ENCODE measurements around the gene TSNAXIP1.
A peak's percentile ranks its signal among the peaks of the same experiment; 100 is the strongest.
"Not testable (repeated sequence)": the region's sequence is repeated elsewhere in the genome, so short reads cannot be mapped to it uniquely, and the experiment has no call there.

Gene TSNAXIP1

DNA sequence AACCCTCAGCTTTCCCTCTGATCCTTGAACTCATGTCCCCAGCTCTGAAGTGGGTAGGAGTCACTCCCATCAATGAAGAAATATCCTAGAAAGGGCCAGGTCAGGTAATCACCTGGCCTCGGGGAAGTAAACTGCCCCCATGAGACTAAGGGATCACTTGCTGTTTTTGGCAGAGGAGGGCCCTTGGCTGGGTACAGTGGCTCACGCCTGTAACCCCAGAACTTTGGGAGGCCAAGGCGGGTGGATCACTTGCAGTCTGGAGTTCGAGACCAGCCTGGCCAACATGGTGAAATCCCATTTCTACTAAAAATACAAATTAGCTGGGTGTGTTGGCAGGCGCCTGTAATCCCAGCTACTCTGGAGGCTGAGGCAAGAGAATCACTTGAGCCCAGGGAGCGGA, 57.4 kb downstream of the TSNAXIP1 start:
- DNase-seq, result not testable (repeated sequence)

DNA sequence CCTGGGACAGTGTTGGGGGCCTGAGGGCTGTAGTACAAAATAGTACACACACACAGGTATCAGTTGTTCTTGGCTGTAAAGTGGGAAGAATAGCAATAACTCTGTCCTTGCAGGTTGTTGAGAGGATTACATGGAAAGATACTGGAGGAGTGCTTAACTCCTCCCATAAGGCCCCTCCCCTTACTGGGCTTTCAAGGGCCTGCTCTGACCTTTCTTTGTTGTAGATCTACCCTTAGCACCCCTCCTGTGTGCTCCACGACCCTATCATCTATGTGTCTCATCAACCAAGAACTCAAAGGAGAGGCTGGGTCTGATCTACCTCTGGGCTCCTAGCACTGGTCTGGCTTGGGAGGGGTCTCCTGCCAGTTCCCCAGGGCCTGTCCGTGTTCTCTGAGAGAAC, 57.9 kb downstream of the TSNAXIP1 start:
- DNase-seq, result no peak

DNA sequence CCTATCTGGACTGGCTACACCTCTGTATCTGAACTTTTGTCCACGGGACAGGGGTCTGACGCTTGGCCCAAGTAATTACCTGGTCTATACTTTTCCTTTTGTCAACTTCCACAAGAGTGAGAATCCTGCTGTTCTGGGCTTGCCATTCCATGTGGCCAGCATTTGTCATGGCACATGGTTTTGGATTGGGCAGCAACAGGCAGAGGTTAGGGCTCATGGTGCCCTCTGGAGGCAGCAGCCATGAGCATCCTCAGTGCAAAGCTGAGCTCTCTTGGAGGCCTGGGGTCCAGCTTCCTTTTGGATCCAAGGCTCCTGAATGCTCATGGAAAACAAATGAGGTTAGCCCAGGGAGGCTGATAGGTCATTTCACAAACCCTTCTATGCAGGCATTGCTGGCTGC, 58.6 kb downstream of the TSNAXIP1 start:
- no peak for DNase-seq

DNA sequence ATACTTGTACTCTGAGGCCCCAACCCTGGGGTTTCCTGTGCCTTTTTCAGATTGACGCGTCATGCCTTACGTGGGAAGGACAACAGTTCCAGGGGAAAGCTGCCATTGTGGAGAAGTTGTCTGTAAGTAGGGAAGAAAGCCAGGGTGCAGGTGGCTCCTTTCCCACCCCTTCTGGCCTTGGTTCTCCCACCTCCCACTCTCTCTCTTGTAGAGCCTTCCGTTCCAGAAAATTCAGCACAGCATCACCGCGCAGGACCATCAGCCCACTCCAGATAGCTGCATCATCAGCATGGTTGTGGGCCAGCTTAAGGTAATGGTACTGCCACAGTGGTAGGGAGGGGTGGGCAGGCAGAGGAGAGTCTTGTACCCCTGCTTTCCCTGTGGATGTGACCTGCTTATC, 61.6 kb downstream of the TSNAXIP1 start:
- DNase-seq, result no peak

- no peak for DNase-seq
Observed at GRCh38 chr16:67869653-67870052, 63.0 kb downstream of the TSNAXIP1 start.

DNA sequence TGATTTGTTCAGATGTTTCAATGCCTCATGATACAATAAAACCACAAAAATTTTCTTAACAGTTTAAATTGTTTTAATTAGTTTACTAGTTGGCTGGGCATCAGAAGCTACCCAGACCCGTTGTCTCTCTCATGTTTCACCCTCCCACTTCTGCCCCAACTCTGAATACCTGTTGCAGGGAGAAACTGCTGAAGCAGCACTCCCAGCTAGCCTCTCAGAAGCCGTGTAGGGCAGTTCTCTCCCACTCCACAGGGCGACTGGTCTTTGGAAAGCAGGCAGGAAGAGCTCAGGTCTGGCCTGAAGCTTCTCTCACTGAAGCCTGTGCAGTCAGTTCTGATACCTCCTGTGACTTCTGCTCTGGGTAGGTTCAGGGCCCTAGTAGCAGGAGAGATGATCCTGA, 64.6 kb downstream of the TSNAXIP1 start:
- no peak for DNase-seq

- no peak for DNase-seq
Observed at GRCh38 chr16:67872131-67872630, 65.5 kb downstream of the TSNAXIP1 start.

DNA sequence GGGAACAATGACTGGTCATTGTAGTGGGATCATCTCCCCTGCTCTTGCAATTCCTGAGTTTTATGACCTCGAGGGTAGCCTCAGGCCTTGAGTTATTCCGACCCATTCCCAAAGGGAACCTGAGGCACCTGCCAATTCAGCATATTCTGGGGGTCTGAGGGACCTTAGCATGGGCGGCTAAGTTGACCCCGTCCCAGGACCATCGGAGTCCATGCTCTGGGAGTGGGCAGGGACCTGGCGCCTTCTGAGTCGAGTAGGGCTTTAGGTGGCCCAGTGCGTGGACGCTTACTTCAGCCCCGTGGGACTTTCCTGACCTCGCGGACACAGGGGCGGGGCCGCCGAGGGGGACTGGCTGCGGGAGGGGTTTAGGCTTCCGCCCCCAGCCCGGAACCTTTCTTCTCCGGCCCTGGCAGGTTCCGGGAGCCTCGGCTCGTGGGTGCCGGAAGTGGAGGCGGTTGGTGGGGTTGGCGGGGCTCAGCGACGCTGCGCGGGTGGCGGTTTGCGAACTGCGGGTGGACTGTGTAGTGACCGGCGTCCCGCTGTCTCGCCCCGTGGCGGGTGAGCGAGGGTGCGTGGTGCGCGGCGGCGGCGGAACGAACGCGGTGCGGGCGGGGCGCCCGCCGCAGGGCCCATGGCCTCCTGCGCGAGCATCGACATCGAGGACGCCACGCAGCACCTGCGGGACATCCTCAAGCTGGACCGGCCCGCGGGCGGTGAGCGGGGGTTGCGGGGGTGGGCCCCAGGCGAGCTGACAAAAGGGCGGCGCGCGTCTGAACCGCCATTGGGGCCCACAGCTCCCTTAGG, 66.1 kb downstream of the TSNAXIP1 start, which contains the start of gene EDC4:
Gene EDC4, plus strand, starts transcription at position 422 of the 804 bp plus-strand sequence. Its CDS starts 210 bp downstream, at position 632.
- DNase-seq, result peak; percentile 42

GRCh38 chr16:67873435-67874370, 67.0 kb downstream of the TSNAXIP1 start:
- no peak for DNase-seq

DNA sequence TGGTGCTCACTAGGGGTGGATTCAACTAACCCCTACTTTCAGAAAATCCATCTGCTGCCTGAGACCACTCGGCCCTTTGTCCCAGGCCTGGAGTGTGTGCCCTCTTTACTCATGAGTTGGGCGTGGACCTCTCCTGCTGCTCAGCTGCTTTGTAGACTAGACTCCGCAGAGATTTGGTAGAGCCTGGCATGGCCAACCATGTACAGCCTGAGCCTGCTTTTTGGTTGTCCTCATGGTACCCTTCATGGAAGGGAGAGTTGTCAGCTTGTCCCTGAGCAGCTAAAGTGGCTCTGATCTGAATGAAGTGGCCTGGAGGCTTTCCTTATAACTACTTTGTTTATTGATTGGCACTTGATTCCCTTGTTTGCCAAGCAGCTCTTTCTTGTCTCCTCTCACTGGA, 67.7 kb downstream of the TSNAXIP1 start:
- no peak for DNase-seq

GRCh38 chr16:67877064-67877463, 70.4 kb downstream of the TSNAXIP1 start:
- no peak for DNase-seq

Measured in NCI-H1105 (cell line).